GM10248 (cell line): Measurements from ENCODE around the gene LRRC34.

Experiments used
- CTCF ChIA-PET: fragments of 300-600 bp; sonication (Branson Sonifier 250); formaldehyde crosslinking; extraction: SDS; loops from one replicate; lab custom pipeline; 2021; ENCODE audit warnings: antibody characterized with exemption; lab: Yijun Ruan, JAX
- POLR2A ChIA-PET: fragments of 350-650 bp; sonication (Branson Sonifier 250); formaldehyde crosslinking; extraction: SDS; loops from one replicate; lab custom pipeline; 2020; ENCODE audit warnings: antibody characterized with exemption; lab: Yijun Ruan, JAX
- DNase-seq: peaks from one replicate; pipeline ENCODE4 v3.0.0; 2012; ENCODE audit errors: extremely low spot score
- CTCF ChIP-seq: IDR thresholded peaks from 2 replicates; pipeline ENCODE4 v1.5.1; 2012; ENCODE audit warnings: mild to moderate bottlenecking, low read depth; ENCODE audit errors: extremely low read depth, missing control alignments, control extremely low read depth

LRRC34 gene

GRCh38 chr3:169836078-169836941 lies 23.6 kb upstream of the LRRC34 start:
- no peak for TF ChIP-seq CTCF
- POLR2A ChIA-PET, result no interaction called here
- CTCF ChIA-PET, result interaction anchor here (0.9 to 1.4 kb wide), 3 partner anchors 9 to 27 kb away, joined by 3 to 4 read pairs (median 3); no protein-coding TSS in a partner anchor
- DNase-seq, result peak; percentile 66

- TF ChIP-seq CTCF, result no peak
- POLR2A ChIA-PET, result no interaction called here
- CTCF ChIA-PET, result interaction anchor here (0.7 to 1.5 kb wide), 7 partner anchors 8 to 38 kb away, joined by 3 to 5 read pairs (median 3); no protein-coding TSS in a partner anchor
- DNase-seq, result no peak
Observed at GRCh38 chr3:169835533-169835932, 22.8 kb upstream of the LRRC34 start.

GRCh38 chr3:169827712-169828111 lies 15.0 kb upstream of the LRRC34 start:
- TF ChIP-seq CTCF, result no peak
- no peak for DNase-seq
- CTCF ChIA-PET, result interaction anchor here (0.7 to 1.3 kb wide), 2 partner anchors 8 to 9 kb away, joined by 3 to 4 read pairs; no protein-coding TSS in a partner anchor
- POLR2A ChIA-PET, result interaction anchor here (0.5 kb wide), 1 partner anchor 120 kb away, joined by 5 read pairs; no protein-coding TSS in a partner anchor

GRCh38 chr3:169825316-169825715 lies 12.6 kb upstream of the LRRC34 start:
- DNase-seq, result no peak
- CTCF ChIA-PET, result interaction anchor here (1.2 to 1.5 kb wide), 4 partner anchors 9 to 16 kb away, joined by 3 to 5 read pairs (median 4); partner anchors contain the start of genes LRRC34 and LRRIQ4
- TF ChIP-seq CTCF, result no peak
- POLR2A ChIA-PET, result no interaction called here

GRCh38 chr3:169822983-169823382 lies 10.3 kb upstream of the LRRC34 start:
- DNase-seq, result no peak
- no peak for TF ChIP-seq CTCF
- ChIA-PET POLR2A (no interaction called here), CTCF (no interaction called here)

- ChIA-PET CTCF (interaction anchor here (0.8 to 1.4 kb wide), 4 partner anchors 9 to 21 kb away, joined by 3 to 4 read pairs (median 3); partner anchors contain the start of genes LRRC34 and LRRIQ4), POLR2A (no interaction called here)
- TF ChIP-seq CTCF, result no peak
- no peak for DNase-seq
Observed at GRCh38 chr3:169822540-169822939, 9.8 kb upstream of the LRRC34 start.
